PC-3 (cell line): ENCODE results near the gene PLXNC1. TPM values are rescaled to one million over a fixed set of nuclear protein-coding genes. Genes with fewer than 3 reads are reported as not detected.

Source experiments
- ATAC-seq: fragments of 200-7000 bp; cut with Tn5 transposase; 2 replicates; pipeline ENCODE4 v1.9.1; 2020; ENCODE audit warnings: mild to moderate bottlenecking, moderate library complexity
- BruUV-seq: library from RNA; stranded (reverse); fragments of 400-500 nt; replicated peaks from 2 replicates; lab custom pipeline; 2021; lab: Mats Ljungman, UMichigan
- CTCF ChIA-PET: fragments of 300-600 bp; sonication (Branson Sonifier 250); formaldehyde crosslinking; loops from one replicate; lab custom pipeline; 2022; ENCODE audit warnings: antibody characterized with exemption; lab: Charles Lee
- POLR2A ChIA-PET: fragments of 300-600 bp; sonication (Branson Sonifier 250); formaldehyde crosslinking; loops from one replicate; lab custom pipeline; 2022; ENCODE audit warnings: antibody characterized with exemption; ENCODE audit not compliant: unreplicated experiment; lab: Charles Lee
- DNase-seq: peaks from one replicate; pipeline ENCODE4 v3.0.0-alpha.2; 2015
- H2AFZ ChIP-seq: fragments of 300-600 bp; sonication (generic); 2 replicates; pipeline ENCODE4 v1.6.0; 2016; ENCODE audit warnings: antibody characterized with exemption, low read length
- H3F3A ChIP-seq: fragments of 300-600 bp; sonication (generic); one replicate; pipeline ENCODE4 v1.6.0; 2017; ENCODE audit warnings: antibody characterized with exemption, low read length, control low read depth, mild to moderate bottlenecking; ENCODE audit not compliant: unreplicated experiment
- H3K27ac ChIP-seq: fragments of 300-600 bp; sonication (generic); 2 replicates; pipeline ENCODE4 v1.5.1; 2016; ENCODE audit warnings: mild to moderate bottlenecking, low read length
- H3K27me3 ChIP-seq: fragments of 300-600 bp; sonication (generic); 2 replicates; pipeline ENCODE4 v1.6.1; 2016; ENCODE audit warnings: low read length, mixed read lengths
- H3K36me3 ChIP-seq: fragments of 300-600 bp; sonication (generic); 2 replicates; pipeline ENCODE4 v1.6.1; 2016; ENCODE audit warnings: low read depth, mixed run types, low read length, mixed read lengths
- H3K4me1 ChIP-seq: fragments of 300-600 bp; sonication (generic); 2 replicates; pipeline ENCODE4 v1.5.1; 2016; ENCODE audit warnings: low read length; ENCODE audit not compliant: insufficient read depth
- H3K4me2 ChIP-seq: fragments of 300-600 bp; sonication (generic); 2 replicates; pipeline ENCODE4 v1.6.0; 2016; ENCODE audit warnings: low read length
- H3K4me3 ChIP-seq: fragments of 300-600 bp; sonication (generic); 2 replicates; pipeline ENCODE4 v1.5.1; 2016; ENCODE audit warnings: mild to moderate bottlenecking, low read length, mixed read lengths
- H3K79me2 ChIP-seq: fragments of 300-600 bp; sonication (generic); 2 replicates; pipeline ENCODE4 v1.6.1; 2017; ENCODE audit warnings: low read length, mixed read lengths
- H3K9ac ChIP-seq: fragments of 300-600 bp; sonication (generic); 2 replicates; pipeline ENCODE4 v1.6.0; 2016; ENCODE audit warnings: mild to moderate bottlenecking, low read length
- H3K9me2 ChIP-seq: fragments of 300-600 bp; sonication (generic); replicated peaks from 2 replicates; pipeline ENCODE4 v1.6.1; 2016; ENCODE audit warnings: mixed run types, low read length, mixed read lengths
- H3K9me3 ChIP-seq: fragments of 300-600 bp; sonication (generic); 2 replicates; pipeline ENCODE4 v1.6.1; 2016; ENCODE audit warnings: low read length, mixed read lengths
- H4K20me1 ChIP-seq: fragments of 300-600 bp; sonication (generic); 2 replicates; pipeline ENCODE4 v1.6.1; 2016; ENCODE audit warnings: low read length, mixed read lengths
- CTCF ChIP-seq: fragments of 300-600 bp; sonication (generic); conservative IDR thresholded peaks from 2 replicates; pipeline ENCODE4 v1.5.1; 2017; ENCODE audit warnings: antibody characterized with exemption, low read depth, mild to moderate bottlenecking, low read length
- EZH2 ChIP-seq: fragments of 300-600 bp; sonication (generic); IDR thresholded peaks from one replicate; pipeline ENCODE4 v1.6.1; 2017; ENCODE audit warnings: antibody characterized with exemption, mild to moderate bottlenecking, low read length; ENCODE audit not compliant: unreplicated experiment
- EZH2phosphoT487 ChIP-seq: fragments of 300-600 bp; sonication (generic); IDR thresholded peaks from 2 replicates; pipeline ENCODE4 v1.6.1; 2018; ENCODE audit warnings: mild to moderate bottlenecking, antibody characterized with exemption, low read length, borderline replicate concordance
- intact Hi-C: fragments of 100-400 bp; cut with micrococcal nuclease; formaldehyde crosslinking; loops from 2 replicates; pipeline ENCODE4 v1.9.0; 2023
- total RNA-seq: library from RNA; depleted of rRNA; stranded (reverse); fragments of >200 nt; gene quantifications from 2 replicates; pipeline ENCODE4 v1.2.3, GENCODE V29; 2014

PLXNC1 gene
- total RNA-seq, 1 experiment from 2014 or later, result 0.15 TPM

DNA sequence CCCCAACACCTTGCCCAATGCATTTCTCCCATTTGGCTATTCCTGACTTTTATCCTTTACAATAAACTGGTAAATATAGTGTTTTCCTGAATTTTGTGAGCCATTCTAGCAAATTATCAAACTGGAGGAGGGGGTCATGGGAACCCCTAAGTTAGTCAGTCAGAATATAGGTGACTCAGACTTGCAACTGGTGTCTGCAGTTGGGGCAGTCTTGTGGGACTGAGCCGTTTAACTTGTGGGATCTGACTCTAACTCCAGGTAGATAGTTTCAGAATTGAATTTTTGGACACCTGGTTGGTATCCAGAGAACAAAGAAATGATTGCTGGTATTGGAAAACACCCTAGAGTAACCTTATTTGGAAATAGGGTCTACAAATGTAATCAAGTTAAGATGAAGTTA, 177.9 kb downstream of the PLXNC1 start:
- H3K9me3 ChIP-seq, result 0 out of 2 replicates have a peak, but pooled peaks cover under 1% of the 10 kb centered on the region

DNA sequence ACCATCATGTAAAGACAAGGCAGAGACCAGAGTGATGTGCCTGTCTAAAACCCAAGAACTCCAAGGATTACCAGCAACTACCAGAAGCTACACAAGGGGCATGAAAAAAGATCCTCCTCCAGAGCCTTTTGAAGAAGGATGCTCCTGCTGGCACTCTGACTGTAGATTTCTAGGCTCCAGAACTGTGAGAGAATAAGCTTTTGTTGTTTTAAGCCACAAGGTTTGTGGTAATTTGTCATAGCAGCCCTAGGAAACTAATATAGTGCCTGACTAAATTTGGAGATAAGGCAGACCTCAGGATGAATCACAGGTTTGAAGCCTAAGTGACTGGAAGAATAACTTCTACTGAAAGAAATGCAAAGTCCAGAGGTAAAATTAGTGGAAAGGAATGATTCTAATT, 178.3 kb downstream of the PLXNC1 start:
- Histone ChIP-seq H3K27ac (no peak overlapping the region), H4K20me1 (no peaks in the 10 kb centered on the region), H3K9ac (no peak overlapping the region), H3K4me2 (no peak overlapping the region), H2AFZ (no peak overlapping the region), H3K9me3 (no peaks in the 10 kb centered on the region), H3K27me3 (no peaks in the 10 kb centered on the region), H3K4me3 (no peak overlapping the region), H3K4me1 (peaks cover 14% of the 10 kb centered on the region), H3F3A (no peaks in the 10 kb centered on the region), H3K79me2 (no peaks in the 10 kb centered on the region), H3K36me3 (peaks cover 37% of the 10 kb centered on the region), H3K9me2 (no peaks in the 10 kb centered on the region)
- intact Hi-C loops, result no loop called here
- DNase-seq, result peak; percentile 70
- BruUV-seq, result no TSS peak
- ChIA-PET CTCF (interaction anchor here (0.6 kb wide), 1 partner anchor 10 kb away, joined by 3 read pairs; no protein-coding TSS in a partner anchor), POLR2A (no interaction called here)
- no peak for TF ChIP-seq CTCF
- ATAC-seq, result peak; percentile 70

More for the DNA sequence above, 177.9 kb downstream of the PLXNC1 start:
- DNase-seq (no peak), ATAC-seq (no peak)
- CTCF ChIA-PET, result interaction anchor here (0.6 kb wide), 1 partner anchor 10 kb away, joined by 3 read pairs; no protein-coding TSS in a partner anchor
- H4K20me1 ChIP-seq, result no peaks in the 10 kb centered on the region
- peaks cover 42% of the 10 kb centered on the region for H3K36me3 ChIP-seq
- no peaks in the 10 kb centered on the region for H3F3A ChIP-seq
- H3K4me3 ChIP-seq, result no peak overlapping the region
- intact Hi-C loops, result no loop called here
- TF ChIP-seq CTCF (no peak), EZH2 (no peak), EZH2phosphoT487 (no peak)
- POLR2A ChIA-PET, result no interaction called here
- no peak overlapping the region for H3K4me2 ChIP-seq
- H3K4me1 ChIP-seq, result peaks cover 14% of the 10 kb centered on the region
- no peaks in the 10 kb centered on the region for H3K9me2 ChIP-seq
- H3K27me3 ChIP-seq, result no peaks in the 10 kb centered on the region
- H3K27ac ChIP-seq, result no peak overlapping the region
- H3K79me2 ChIP-seq, result no peaks in the 10 kb centered on the region
- no TSS peak for BruUV-seq
- no peak overlapping the region for H2AFZ ChIP-seq
- no peak overlapping the region for H3K9ac ChIP-seq

DNA sequence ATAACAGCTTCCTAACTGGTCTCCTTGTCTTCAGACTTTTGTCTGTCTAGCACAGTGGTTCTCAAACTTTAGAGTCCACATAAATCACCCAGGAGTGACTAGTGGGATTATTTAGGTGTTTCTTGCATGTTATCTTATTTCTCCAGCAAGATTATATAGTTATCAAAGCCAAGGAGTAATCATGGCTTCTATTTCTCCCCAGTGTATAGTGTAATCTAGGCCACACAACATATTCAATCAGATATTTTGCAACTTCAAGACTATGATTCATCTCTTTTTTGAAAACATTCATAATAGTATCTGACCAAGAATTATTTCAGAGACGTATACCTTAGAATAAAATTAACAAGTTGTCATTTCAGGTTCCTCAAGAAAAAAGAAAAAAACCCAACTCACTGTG, 179.4 kb downstream of the PLXNC1 start:
- H3K9me2 ChIP-seq, result no peaks in the 10 kb centered on the region
- no peak overlapping the region for H3K4me2 ChIP-seq
- no peaks in the 10 kb centered on the region for H3K79me2 ChIP-seq
- H3K27ac ChIP-seq, result no peak overlapping the region
- TF ChIP-seq EZH2 (no peak), EZH2phosphoT487 (no peak), CTCF (no peak)
- peaks cover 14% of the 10 kb centered on the region for H3K4me1 ChIP-seq
- DNase-seq (no peak), ATAC-seq (no peak)
- ChIA-PET CTCF (no interaction called here), POLR2A (no interaction called here)
- peaks cover 26% of the 10 kb centered on the region for H3K36me3 ChIP-seq
- no peak overlapping the region for H3K9ac ChIP-seq
- no peaks in the 10 kb centered on the region for H4K20me1 ChIP-seq
- no peak overlapping the region for H3K4me3 ChIP-seq
- H3K27me3 ChIP-seq, result no peaks in the 10 kb centered on the region
- no TSS peak for BruUV-seq
- no peak overlapping the region for H2AFZ ChIP-seq
- intact Hi-C loops, result no loop called here
- no peaks in the 10 kb centered on the region for H3K9me3 ChIP-seq
- H3F3A ChIP-seq, result no peaks in the 10 kb centered on the region
